ENCODE results near the gene ZBTB16.

ZBTB16 gene

DNA sequence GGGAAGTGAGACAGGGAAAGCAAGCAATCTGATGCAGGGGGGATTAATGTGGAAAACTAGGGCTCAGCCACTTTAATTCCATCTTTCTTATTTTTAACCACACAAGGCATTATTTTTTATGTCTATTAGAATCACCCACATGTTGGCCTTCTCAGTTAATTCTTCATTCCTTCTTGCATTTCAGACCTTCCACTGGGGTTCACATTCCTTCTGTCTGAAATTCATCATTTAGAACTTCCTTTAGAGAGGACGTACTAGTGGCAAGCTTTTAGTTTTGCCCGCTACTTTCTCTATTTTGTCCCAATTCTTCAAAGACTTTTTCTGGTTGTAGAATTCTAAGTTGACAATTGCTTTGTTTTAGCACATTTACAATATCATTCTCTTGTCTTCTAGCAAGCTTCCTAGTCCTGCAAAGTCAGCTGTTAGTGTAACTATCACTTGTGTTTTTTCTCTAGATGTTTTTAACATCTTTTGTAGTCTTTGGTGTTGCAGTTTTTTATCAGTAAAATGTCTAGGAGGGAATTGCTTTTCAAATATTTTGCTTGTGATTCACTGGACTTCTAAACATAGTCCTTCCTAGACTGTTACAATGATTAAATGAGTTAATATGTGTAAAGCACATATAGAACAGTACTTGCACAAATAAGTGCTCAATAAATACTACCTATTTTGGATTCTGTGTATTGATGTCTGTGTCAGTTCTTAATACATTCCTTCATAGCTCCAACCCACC lies 231.2 kb downstream of the ZBTB16 start:
- Histone ChIP-seq H3K4me3 (ENCODE audit: low read depth in 1 of 2, low read length in 2 of 2) (no peak overlapping the region), H2AFZ (ENCODE audit: low read depth, low read length) (no peak overlapping the region), H3K27ac (ENCODE audit: low read length) (no peak overlapping the region), H3K79me2 (ENCODE audit: insufficient read depth, low read length) (no peaks in the 10 kb centered on the region), H4K20me1 (ENCODE audit: insufficient read depth, low read length) (no peaks in the 10 kb centered on the region), H3K4me2 (ENCODE audit: insufficient read depth, low read length) (no peak overlapping the region), H3K4me1 (ENCODE audit: insufficient read depth, low read length) (no peaks in the 10 kb centered on the region), H3K9me3 (ENCODE audit: insufficient read depth, low read length, severe bottlenecking) (no peaks in the 10 kb centered on the region), H3K27me3 (ENCODE audit: insufficient read depth, low read length, poor library complexity) (no peaks in the 10 kb centered on the region), H3K9ac (ENCODE audit: low read depth, low read length) (no peak overlapping the region), H3K36me3 (ENCODE audit: insufficient read depth, low read length) (no peaks in the 10 kb centered on the region)
- TF ChIP-seq, protein P1, sequence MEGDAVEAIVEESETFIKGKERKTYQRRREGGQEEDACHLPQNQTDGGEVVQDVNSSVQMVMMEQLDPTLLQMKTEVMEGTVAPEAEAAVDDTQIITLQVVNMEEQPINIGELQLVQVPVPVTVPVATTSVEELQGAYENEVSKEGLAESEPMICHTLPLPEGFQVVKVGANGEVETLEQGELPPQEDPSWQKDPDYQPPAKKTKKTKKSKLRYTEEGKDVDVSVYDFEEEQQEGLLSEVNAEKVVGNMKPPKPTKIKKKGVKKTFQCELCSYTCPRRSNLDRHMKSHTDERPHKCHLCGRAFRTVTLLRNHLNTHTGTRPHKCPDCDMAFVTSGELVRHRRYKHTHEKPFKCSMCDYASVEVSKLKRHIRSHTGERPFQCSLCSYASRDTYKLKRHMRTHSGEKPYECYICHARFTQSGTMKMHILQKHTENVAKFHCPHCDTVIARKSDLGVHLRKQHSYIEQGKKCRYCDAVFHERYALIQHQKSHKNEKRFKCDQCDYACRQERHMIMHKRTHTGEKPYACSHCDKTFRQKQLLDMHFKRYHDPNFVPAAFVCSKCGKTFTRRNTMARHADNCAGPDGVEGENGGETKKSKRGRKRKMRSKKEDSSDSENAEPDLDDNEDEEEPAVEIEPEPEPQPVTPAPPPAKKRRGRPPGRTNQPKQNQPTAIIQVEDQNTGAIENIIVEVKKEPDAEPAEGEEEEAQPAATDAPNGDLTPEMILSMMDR (IDR thresholded peaks at IDR 0.05; ENCODE audit: borderline replicate concordance, extremely low read depth, low read length, poor library complexity, severe bottlenecking) = no peak
- TF ChIP-seq EZH2 (IDR thresholded peaks at IDR 0.05; ENCODE audit: borderline replicate concordance, low read depth, low read length, severe bottlenecking) = no peak
- DNase-seq = no peak
- no peak for ATAC-seq (ENCODE audit: insufficient read depth, low read depth)

DNA sequence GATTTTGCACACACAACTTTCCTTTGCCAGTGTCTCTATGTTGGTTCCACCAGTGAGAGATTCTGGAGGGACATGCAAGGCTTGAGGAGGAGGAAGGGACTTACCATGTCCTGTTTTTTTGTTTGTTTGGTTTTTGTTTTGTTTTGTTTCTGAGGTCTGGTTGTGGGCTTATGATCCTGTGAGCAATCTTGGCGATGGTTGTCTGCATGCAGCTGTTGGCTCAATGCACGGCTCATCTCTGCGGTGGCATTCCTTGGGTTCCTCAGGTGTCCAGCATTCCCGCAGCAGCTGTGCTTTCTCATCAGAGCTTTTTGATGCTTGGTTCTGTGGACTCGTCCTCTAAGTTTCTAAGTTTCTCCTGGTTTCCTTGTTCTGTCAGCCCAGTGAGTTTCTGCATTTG lies 231.9 kb downstream of the ZBTB16 start:
- ATAC-seq (ENCODE audit: insufficient read depth, low read depth) (no peak), DNase-seq (no peak)
- Histone ChIP-seq H3K4me2 (ENCODE audit: insufficient read depth, low read length) (no peak overlapping the region), H3K36me3 (ENCODE audit: insufficient read depth, low read length) (no peaks in the 10 kb centered on the region), H3K27me3 (ENCODE audit: insufficient read depth, low read length, poor library complexity) (no peaks in the 10 kb centered on the region), H3K79me2 (ENCODE audit: insufficient read depth, low read length) (no peaks in the 10 kb centered on the region), H3K27ac (ENCODE audit: low read length) (no peak overlapping the region), H3K9me3 (ENCODE audit: insufficient read depth, low read length, severe bottlenecking) (no peaks in the 10 kb centered on the region), H3K4me1 (ENCODE audit: insufficient read depth, low read length) (no peaks in the 10 kb centered on the region), H3K9ac (ENCODE audit: low read depth, low read length) (no peak overlapping the region), H3K4me3 (ENCODE audit: low read depth in 1 of 2, low read length in 2 of 2) (no peak overlapping the region), H4K20me1 (ENCODE audit: insufficient read depth, low read length) (no peaks in the 10 kb centered on the region), H2AFZ (ENCODE audit: low read depth, low read length) (no peak overlapping the region)
- TF ChIP-seq EZH2 (IDR thresholded peaks at IDR 0.05; ENCODE audit: borderline replicate concordance, low read depth, low read length, severe bottlenecking) = no peak
- TF ChIP-seq, protein P1 (IDR thresholded peaks at IDR 0.05; ENCODE audit: borderline replicate concordance, extremely low read depth, low read length, poor library complexity, severe bottlenecking) = no peak

DNA sequence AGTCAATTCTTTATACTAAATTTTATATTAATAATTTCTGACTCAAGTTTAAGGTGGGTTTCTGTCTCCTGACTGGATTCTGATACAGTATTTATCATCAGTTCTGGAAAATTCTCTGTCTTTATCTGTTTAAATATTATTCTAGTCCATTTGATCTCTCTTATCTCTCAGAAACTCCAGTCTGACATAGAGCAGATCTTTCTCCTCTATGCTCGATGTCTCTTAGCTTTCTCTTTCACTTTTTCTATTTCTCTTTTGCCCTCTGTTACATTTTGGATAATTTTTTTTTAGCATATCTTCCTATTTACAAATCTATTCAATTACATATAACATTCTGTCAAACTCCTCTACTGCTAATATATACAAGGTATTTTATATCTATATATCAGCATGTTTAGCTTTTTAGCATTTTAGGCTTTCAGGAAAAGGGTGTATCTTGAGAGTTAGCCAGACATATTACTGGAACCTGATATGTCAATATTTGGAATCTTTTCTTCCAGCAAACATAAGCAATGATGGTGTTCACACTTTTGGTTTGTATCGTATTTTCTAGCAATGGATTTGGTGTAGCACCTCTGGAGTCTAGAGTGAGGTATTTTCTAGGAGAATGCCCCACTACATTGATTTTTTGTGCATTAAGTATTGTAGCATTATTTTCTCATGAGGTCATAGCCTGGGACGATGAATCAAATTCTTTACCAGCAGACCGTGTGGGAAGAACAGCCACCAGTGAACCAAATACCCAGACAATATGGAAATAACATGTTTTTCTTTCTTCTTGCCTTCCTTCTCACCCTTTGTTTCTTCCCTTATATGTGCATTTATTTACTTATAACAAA lies 232.6 kb downstream of the ZBTB16 start:
- ATAC-seq (ENCODE audit: insufficient read depth, low read depth) = no peak
- H3K4me2 ChIP-seq (ENCODE audit: insufficient read depth, low read length) = no peak overlapping the region
- no peak overlapping the region for H3K27ac ChIP-seq (ENCODE audit: low read length)
- no peaks in the 10 kb centered on the region for H3K4me1 ChIP-seq (ENCODE audit: insufficient read depth, low read length)
- no peaks in the 10 kb centered on the region for H3K79me2 ChIP-seq (ENCODE audit: insufficient read depth, low read length)
- H3K4me3 ChIP-seq (ENCODE audit: low read depth in 1 of 2, low read length in 2 of 2) = no peak overlapping the region
- H3K9ac ChIP-seq (ENCODE audit: low read depth, low read length) = no peak overlapping the region
- no peak for TF ChIP-seq EZH2 (IDR thresholded peaks at IDR 0.05; ENCODE audit: borderline replicate concordance, low read depth, low read length, severe bottlenecking)
- TF ChIP-seq, protein P1 (IDR thresholded peaks at IDR 0.05; ENCODE audit: borderline replicate concordance, extremely low read depth, low read length, poor library complexity, severe bottlenecking) = no peak
- no peaks in the 10 kb centered on the region for H3K9me3 ChIP-seq (ENCODE audit: insufficient read depth, low read length, severe bottlenecking)
- H4K20me1 ChIP-seq (ENCODE audit: insufficient read depth, low read length) = no peaks in the 10 kb centered on the region
- H2AFZ ChIP-seq (ENCODE audit: low read depth, low read length) = no peak overlapping the region
- no peak for DNase-seq
- no peaks in the 10 kb centered on the region for H3K36me3 ChIP-seq (ENCODE audit: insufficient read depth, low read length)
- no peaks in the 10 kb centered on the region for H3K27me3 ChIP-seq (ENCODE audit: insufficient read depth, low read length, poor library complexity)

All from DND-41 (cell line).